Measurements from ENCODE around the gene FKBP15.

Gene FKBP15

GRCh38 chr9:113186137-113186755 is 34.8 kb downstream of the FKBP15 start:
- H3K4me3 ChIP-seq (ENCODE audit: low read depth, low read length), result no peak overlapping the region
- DNase-seq (ENCODE audit: low read depth), result no peak

DNA sequence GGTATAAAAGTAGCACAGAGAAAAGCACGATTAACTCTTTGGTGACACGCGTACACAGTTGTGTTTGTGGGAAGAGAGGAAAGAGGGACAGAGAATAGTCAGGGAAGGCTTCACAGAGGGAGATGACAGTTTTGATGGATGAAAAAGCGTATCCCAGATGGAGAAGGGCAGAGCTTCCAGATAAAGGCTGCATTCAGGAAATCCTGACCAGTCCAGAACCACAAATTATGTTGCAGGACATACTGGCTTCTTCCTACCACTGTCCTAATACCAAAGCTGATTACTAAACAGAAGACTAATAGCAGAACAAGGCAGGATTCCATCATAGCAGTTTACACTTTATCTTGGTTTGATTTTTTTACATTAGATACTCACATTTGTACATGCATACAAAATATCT is 35.8 kb downstream of the FKBP15 start:
- H3K4me3 ChIP-seq (ENCODE audit: low read depth, low read length), result no peak overlapping the region
- TF ChIP-seq CTCF (IDR thresholded peaks at IDR 0.05; ENCODE audit: insufficient read depth, low read depth, low read length, missing control alignments), result no peak
- DNase-seq (ENCODE audit: low read depth), result no peak

More at GRCh38 chr9:113186137-113186755, 34.8 kb downstream of the FKBP15 start:
- no peak for TF ChIP-seq CTCF (IDR thresholded peaks at IDR 0.05; ENCODE audit: insufficient read depth, low read depth, low read length, missing control alignments)

GRCh38 chr9:113184539-113184938 is 36.5 kb downstream of the FKBP15 start:
- TF ChIP-seq CTCF (IDR thresholded peaks at IDR 0.05; ENCODE audit: insufficient read depth, low read depth, low read length, missing control alignments), result no peak

DNA sequence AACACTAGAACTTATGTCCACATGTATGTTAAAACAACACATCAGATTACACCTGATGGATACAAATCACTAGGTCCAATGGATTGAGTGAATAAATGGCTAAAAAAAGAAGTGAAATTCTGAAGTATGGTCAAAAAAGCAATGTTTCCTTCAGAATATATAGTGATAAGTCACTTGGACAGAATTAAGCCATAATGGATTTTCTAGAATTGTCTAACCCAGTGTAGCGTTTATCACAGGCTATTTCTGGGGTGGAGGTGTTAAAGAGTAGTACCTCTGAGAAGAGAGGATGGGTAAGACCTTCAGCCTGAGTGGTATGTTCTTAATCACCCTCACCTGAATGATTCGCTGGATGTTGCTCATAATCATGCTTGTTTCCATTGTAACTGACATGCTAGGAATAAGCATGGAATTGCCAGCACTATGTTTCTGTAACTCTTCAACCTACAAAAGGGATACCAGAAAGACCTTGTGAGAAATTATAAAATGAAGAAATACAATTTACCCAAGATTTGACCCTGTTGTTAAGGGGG is 37.1 kb downstream of the FKBP15 start:
- no peak for DNase-seq (ENCODE audit: low read depth)
- no peak overlapping the region for H3K4me3 ChIP-seq (ENCODE audit: low read depth, low read length)
- no peak for TF ChIP-seq CTCF (IDR thresholded peaks at IDR 0.05; ENCODE audit: insufficient read depth, low read depth, low read length, missing control alignments)

More at GRCh38 chr9:113184539-113184938, 36.5 kb downstream of the FKBP15 start:
- no peak for DNase-seq (ENCODE audit: low read depth)
- H3K4me3 ChIP-seq (ENCODE audit: low read depth, low read length), result no peak overlapping the region

DNA sequence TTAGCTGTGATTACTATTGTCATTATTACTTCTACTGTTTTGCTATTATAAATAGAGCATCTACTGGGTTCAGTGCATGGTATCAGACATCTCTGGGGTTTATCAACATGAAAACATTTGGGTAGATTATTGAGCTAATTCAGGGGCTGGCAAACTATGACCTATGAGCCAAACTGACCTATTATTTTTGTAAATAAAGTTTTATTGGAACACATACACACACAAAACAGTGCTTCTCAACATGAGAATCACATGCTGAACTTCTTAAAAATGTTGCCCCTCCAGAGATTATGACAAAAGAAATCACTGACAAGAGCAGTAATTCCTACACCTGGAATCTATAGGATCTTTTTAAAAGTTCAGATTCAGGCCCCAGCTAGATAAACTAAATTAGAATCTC is 39.9 kb downstream of the FKBP15 start:
- TF ChIP-seq CTCF (IDR thresholded peaks at IDR 0.05; ENCODE audit: insufficient read depth, low read depth, low read length, missing control alignments), result no peak
- DNase-seq (ENCODE audit: low read depth), result no peak
- no peak overlapping the region for H3K4me3 ChIP-seq (ENCODE audit: low read depth, low read length)

DNA sequence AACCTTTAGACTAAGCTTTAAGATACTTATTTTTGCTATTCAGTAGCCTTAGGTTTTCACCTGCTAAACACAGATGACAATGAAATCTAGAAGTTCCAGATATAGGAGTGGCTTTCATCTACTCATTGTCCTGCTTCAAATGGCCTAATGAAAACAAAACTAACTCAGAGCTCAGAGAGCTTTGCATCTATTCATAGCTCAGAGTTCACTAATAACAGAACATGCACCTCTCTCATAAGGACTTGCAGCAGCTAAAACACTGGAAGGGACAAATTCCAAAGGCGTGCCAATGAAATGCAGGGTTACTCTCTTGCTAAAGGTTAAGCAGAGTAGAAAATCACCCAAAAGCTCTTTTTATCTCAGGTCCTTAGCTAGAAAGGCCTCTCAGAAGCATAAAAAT is 41.2 kb downstream of the FKBP15 start:
- no peak for TF ChIP-seq CTCF (IDR thresholded peaks at IDR 0.05; ENCODE audit: insufficient read depth, low read depth, low read length, missing control alignments)
- peak; percentile 12 for DNase-seq (ENCODE audit: low read depth)
- no peak overlapping the region for H3K4me3 ChIP-seq (ENCODE audit: low read depth, low read length)

DNA sequence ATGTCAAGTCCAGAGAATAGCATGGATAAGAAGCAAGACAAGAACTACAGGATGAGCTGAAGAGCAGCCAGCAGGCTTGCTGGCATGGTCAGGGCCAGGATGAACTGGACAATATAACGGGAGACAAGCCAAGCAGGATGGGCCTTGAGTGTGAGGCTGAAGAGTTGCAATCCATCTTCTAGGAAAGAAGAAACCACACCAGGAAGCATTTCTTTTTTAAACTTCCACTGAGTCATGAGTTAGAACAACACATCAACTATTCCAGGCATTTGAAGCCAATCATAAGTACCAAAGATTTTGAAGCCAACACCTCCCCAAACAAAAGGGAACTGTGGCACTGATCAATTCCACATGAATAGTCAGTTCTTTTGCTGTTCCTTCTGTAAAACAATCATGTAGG is 43.0 kb downstream of the FKBP15 start:
- DNase-seq (ENCODE audit: low read depth), result no peak

More for the DNA sequence above, 43.0 kb downstream of the FKBP15 start:
- TF ChIP-seq CTCF (IDR thresholded peaks at IDR 0.05; ENCODE audit: insufficient read depth, low read depth, low read length, missing control alignments), result no peak
- H3K4me3 ChIP-seq (ENCODE audit: low read depth, low read length), result no peak overlapping the region

Data from GM12865 (cell line).